Smooth muscle cell of trachea (primary cell): ENCODE data around the gene FCER2. TPM values are rescaled to one million over a fixed set of nuclear protein-coding genes. Genes with fewer than 3 reads are reported as not detected.

Experiments used
- total RNA-seq: library from RNA; depleted of rRNA; stranded (reverse); fragments of >200 nt; gene quantifications from 2 replicates; pipeline ENCODE4 v1.2.1, GENCODE V29; 2014

The FCER2 gene, protein sequence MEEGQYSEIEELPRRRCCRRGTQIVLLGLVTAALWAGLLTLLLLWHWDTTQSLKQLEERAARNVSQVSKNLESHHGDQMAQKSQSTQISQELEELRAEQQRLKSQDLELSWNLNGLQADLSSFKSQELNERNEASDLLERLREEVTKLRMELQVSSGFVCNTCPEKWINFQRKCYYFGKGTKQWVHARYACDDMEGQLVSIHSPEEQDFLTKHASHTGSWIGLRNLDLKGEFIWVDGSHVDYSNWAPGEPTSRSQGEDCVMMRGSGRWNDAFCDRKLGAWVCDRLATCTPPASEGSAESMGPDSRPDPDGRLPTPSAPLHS
- total RNA-seq = not detected in 2 replicates

GRCh38 chr19:7701654-7702457, at the start of gene FCER2:
Gene FCER2, minus strand, starts transcription at chr19:7702131. Its CDS starts 2,371 bp downstream, at chr19:7699760.

DNA sequence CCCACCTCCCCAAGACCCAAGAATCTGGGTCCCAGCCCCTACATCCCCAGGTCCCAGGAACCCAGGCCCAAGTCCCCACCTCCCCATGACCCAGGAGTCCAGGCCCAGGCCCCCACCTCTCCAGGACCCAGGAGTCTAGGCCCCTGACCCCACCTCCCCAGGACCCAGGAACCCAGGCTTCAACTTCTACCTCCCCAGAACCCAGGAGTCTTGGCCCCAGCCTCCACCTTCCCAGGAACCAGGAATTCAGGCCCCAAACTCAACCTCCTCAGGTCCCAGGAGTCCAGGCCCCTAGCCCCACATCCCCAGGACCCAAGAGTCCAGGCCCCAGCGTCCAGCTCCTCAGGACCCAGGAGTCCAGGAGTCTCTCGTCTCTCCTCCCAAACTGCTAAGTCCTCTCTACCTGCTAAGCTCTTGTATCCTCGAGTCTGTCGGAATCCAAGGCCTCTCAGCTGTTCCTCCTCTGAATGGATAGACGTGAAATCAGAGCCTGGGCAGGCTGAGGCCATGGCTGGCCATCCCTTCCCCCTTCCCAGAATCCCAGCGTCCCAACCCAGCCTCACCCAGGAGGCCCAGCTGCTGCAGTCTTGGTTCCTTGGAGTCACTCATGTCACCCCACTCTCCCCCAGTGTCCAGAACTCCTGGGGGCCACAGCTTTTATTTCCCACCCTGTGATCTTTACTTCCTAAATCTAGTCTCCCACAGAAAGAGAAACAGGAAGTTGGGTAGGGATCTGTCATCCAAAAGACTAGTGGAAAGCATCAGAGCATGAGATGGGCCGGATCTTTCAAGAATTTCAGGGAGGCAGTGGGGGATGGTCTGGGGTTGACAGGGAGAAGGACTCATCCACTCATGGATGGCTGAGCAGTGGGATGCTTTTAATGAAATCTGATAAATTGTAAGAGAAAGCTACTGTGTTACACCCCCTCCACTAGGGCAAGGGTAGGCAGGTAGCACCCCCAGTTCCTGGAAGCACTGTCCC, 45.3 kb upstream of the FCER2 start, which contains the start of gene CD209:
Gene CD209, minus strand, starts transcription at position 632 of the 982 bp plus-strand sequence. Its CDS starts 23 bp downstream, at position 609.

DNA sequence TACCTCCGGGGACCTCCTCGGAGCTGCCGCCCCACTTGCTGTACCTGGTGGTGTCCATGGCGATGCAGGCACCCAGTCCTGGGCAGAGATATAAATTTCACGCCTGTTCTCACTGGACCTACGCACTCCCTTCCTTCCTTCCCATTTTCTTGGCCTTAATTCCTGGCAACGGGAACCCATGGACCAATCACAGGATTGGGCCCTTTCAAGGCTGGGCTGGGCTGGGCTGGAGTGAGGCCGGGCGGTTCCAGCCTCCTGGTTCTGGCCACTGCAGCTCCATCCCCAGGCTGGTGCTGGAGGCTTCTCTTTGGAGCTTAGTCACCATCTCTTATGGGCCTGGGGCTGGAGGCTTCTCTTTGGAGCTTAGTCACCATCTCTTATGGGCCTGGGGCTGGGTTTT, 30.1 kb upstream of the FCER2 start, which contains the start of gene CLEC4G:
Gene CLEC4G, minus strand, starts transcription at position 66 of the 400 bp plus-strand sequence. Its CDS starts 8 bp downstream, at position 58.

GRCh38 chr19:7680606-7681339, 21.2 kb downstream of the FCER2 start, which contains the start of gene TRAPPC5:
Gene TRAPPC5, plus strand, starts transcription at chr19:7680833. Its CDS starts 1,421 bp downstream, at chr19:7682254.

GRCh38 chr19:7676854-7677253, 25.1 kb downstream of the FCER2 start, which contains the start of gene MCEMP1:
Gene MCEMP1, plus strand, starts transcription at chr19:7677090. Its CDS starts 31 bp downstream, at chr19:7677121.

GRCh38 chr19:7668842-7669241, 33.1 kb downstream of the FCER2 start, which contains the start of gene RETN:
Gene RETN, plus strand, starts transcription at chr19:7669049. Its CDS starts 278 bp downstream, at chr19:7669327.

Other genes starting within 250 kb of the FCER2 start
- 4.3 and 7.1 TPM in 2 replicates for gene PEX11G, start 213.1 kb downstream of the FCER2 start, total RNA-seq
- gene ZNF358, start 186.0 kb downstream of the FCER2 start, total RNA-seq = 18.0 and 42.2 TPM in 2 replicates
- gene MCOLN1, start 179.5 kb downstream of the FCER2 start, total RNA-seq = 7.1 and 8.4 TPM in 2 replicates
- 78.7 and 155 TPM in 2 replicates for gene PNPLA6, start 166.4 kb downstream of the FCER2 start, total RNA-seq
- under 0.01 TPM in 1 of 2 replicates, not detected in the other for gene CAMSAP3, start 106.3 kb downstream of the FCER2 start, total RNA-seq
- gene XAB2, start 72.6 kb downstream of the FCER2 start, total RNA-seq = 38.7 TPM in 2 replicates
- gene PET100, start 72.3 kb downstream of the FCER2 start, total RNA-seq = 7.3 and 14.4 TPM in 2 replicates
- not detected in 2 replicates for gene PCP2, start 68.4 kb downstream of the FCER2 start, total RNA-seq
- gene STXBP2, start 65.0 kb downstream of the FCER2 start, total RNA-seq = 7.4 and 9.0 TPM in 2 replicates
- not detected in 2 replicates for gene RETN, start 33.1 kb downstream of the FCER2 start, total RNA-seq
- not detected in 2 replicates for gene MCEMP1, start 25.0 kb downstream of the FCER2 start, total RNA-seq
- gene TRAPPC5, start 21.3 kb downstream of the FCER2 start, total RNA-seq = 55.4 and 125 TPM in 2 replicates
- gene CLEC4G, start 30.0 kb upstream of the FCER2 start, total RNA-seq = not detected in 2 replicates
- gene CD209, start 45.4 kb upstream of the FCER2 start, total RNA-seq = not detected in 2 replicates
- gene CLEC4M, start 61.1 kb upstream of the FCER2 start, total RNA-seq = not detected in 2 replicates
- gene EVI5L, start 128.1 kb upstream of the FCER2 start, total RNA-seq = 19.2 and 32.6 TPM in 2 replicates
- gene PRR36, start 172.3 kb upstream of the FCER2 start, total RNA-seq = under 0.01 TPM in 1 of 2 replicates, not detected in the other
- 6.0 and 7.4 TPM in 2 replicates for gene LRRC8E, start 186.4 kb upstream of the FCER2 start, total RNA-seq
- gene MAP2K7, start 201.7 kb upstream of the FCER2 start, total RNA-seq = 9.5 and 14.1 TPM in 2 replicates
- 0.58 and 4.1 TPM in 2 replicates for gene TGFBR3L, start 212.7 kb upstream of the FCER2 start, total RNA-seq
- 22.3 and 36.7 TPM in 2 replicates for gene SNAPC2, start 218.2 kb upstream of the FCER2 start, total RNA-seq
- gene CTXN1, start 224.0 kb upstream of the FCER2 start, total RNA-seq = 1.7 and 2.5 TPM in 2 replicates
- 46.3 and 48.9 TPM in 2 replicates for gene TIMM44, start 241.5 kb upstream of the FCER2 start, total RNA-seq